Mucosa of rectum (tissue), 2 donors: Measurements from ENCODE around the gene OGDH.
A peak's percentile ranks its signal among the peaks of the same experiment; 100 is the strongest.

Experiments used
- H3K27ac ChIP-seq, 2 donors: one replicate each; pipeline ENCODE4 v1.7.0; 2013; ENCODE audit warnings: inconsistent platforms in 2 of 2, low read depth in 2 of 2, low read length in 2 of 2
- H3K27me3 ChIP-seq, 2 donors: one replicate each; pipeline ENCODE4 v1.7.0; 2013; ENCODE audit warnings: low read length in 2 of 2; ENCODE audit not compliant: control insufficient read depth in 2 of 2, insufficient read depth in 2 of 2
- H3K36me3 ChIP-seq, 2 donors: one replicate each; pipeline ENCODE4 v1.7.0; 2013; ENCODE audit warnings: low read length in 2 of 2; ENCODE audit not compliant: control insufficient read depth in 2 of 2, insufficient read depth in 2 of 2
- H3K4me1 ChIP-seq, 2 donors: one replicate each; pipeline ENCODE4 v1.7.0; 2013; ENCODE audit warnings: low read length in 2 of 2, mild to moderate bottlenecking in 1 of 2; ENCODE audit not compliant: control insufficient read depth in 2 of 2, insufficient read depth in 2 of 2
- H3K4me3 ChIP-seq, 2 donors: one replicate each; pipeline ENCODE4 v1.7.0; 2013; ENCODE audit warnings: low read length in 2 of 2
- H3K9ac ChIP-seq, 2 donors: one replicate each; pipeline ENCODE4 v1.7.0; 2013; ENCODE audit warnings: low read length in 2 of 2, low read depth in 1 of 2, mild to moderate bottlenecking in 1 of 2
- H3K9me3 ChIP-seq, 2 donors: one replicate each; pipeline ENCODE4 v1.7.0; 2013; ENCODE audit warnings: low read length in 2 of 2; ENCODE audit not compliant: control insufficient read depth in 2 of 2
- donor health status: healthy.
- donor health status: Normal muscosa, but diverticular disease.

Gene OGDH

GRCh38 chr7:44636926-44637325, 30.5 kb downstream of the OGDH start:
- Histone ChIP-seq H3K27ac (peak overlapping the region; percentile 78 to 91), H3K36me3 (peaks cover 0 to 2% of the 10 kb centered on the region in 2 donors), H3K27me3 (no peaks in the 10 kb centered on the region), H3K9ac (no peak overlapping the region), H3K4me1 (peaks cover 68 to 76% of the 10 kb centered on the region in 2 donors), H3K4me3 (no peak overlapping the region), H3K9me3 (no peaks in the 10 kb centered on the region)

DNA sequence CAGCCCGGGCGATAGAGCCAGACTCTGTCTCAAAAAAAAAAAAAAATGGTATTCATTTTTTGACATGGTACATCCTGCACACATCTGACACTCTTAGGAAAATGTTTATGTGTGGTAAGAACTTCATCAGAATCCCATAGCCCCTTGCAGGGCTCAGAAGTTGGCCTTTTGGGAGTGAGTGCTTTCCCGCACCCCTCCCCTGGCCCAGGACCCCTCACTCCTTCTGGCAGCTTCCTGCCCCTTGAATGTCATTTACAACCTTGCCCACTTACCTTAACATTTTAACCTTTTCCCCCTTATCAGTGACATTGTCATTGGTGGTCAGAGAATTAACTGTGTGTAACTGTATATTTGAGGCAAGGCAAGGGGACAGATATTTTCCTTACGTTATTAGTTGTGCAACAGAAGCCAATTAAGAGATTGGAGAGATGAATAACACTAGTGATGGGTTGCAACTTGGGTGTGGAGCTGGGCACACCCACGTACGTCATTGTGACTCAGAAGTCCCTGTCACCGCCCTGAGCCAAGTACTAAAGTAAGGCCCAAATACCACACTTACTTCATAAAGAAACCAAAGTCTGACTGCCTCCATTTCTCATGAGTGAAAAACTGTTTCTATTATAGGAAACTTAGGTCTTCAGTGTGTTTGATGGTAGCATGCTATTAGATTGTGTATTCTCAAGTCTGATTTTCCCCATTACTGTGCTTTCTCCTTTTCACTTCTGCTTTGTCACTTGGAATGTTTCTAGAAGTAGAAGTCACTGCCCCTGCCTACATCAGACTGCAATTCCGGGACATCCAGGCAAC, 31.6 kb downstream of the OGDH start:
- Histone ChIP-seq H3K36me3 (no peaks in the 10 kb centered on the region), H3K27me3 (no peaks in the 10 kb centered on the region), H3K4me3 (no peak overlapping the region), H3K27ac (peak overlapping the region; percentile 90 to 91), H3K9me3 (no peaks in the 10 kb centered on the region), H3K9ac (peak overlapping the region; percentile 27 to 44), H3K4me1 (peaks cover 65 to 71% of the 10 kb centered on the region in 2 donors)

DNA sequence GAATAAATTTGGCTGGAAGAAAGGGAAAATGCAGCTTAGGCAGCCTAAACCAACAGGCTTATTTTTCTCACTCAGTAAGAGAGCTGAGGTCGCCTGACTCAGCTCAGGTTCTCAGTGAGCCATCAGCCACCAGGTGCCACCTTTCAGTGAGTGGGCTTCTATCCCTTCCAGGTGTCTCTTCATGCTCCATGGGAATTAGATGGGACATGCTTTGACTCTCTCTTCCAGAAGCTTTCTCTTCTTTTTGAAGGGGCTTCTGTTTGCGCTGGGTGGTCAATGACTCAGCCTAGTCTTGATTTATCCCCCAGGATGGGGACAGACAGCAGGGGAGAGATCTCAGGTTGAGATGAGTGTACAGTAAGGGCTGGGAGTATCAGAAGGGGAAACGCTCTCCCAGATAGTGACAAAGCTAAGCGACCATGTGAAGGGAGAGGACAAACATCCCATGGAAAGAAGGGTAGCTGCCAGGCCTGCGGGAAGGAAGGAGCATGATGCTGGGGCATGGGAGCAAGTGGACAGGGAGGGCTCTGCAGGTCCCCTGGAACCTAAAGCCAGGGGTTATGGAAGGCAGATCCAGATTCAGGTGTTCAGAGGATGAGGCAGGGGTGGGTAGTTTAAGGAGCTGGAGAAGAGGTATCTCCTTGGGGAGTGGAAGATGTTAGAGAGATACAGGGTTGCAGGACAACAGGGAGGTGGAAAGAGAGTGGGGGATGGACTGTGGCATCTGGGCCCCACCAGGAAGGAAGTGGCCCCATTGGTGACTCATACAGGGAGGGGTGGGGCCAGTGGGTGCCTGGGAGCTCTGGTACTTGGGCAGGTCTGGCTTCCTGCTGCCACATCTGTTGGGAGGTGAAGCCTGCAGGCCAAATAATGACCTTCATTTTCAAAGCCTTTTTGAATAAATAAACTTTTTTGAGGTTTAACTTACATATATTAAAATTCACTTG, 32.5 kb downstream of the OGDH start:
- H3K9ac ChIP-seq = peak overlapping the region; percentile 27 to 44
- no peaks in the 10 kb centered on the region for H3K36me3 ChIP-seq
- peak overlapping the region; percentile 90 to 91 for H3K27ac ChIP-seq
- peaks cover 57 to 63% of the 10 kb centered on the region in 2 donors for H3K4me1 ChIP-seq
- no peaks in the 10 kb centered on the region for H3K27me3 ChIP-seq
- no peaks in the 10 kb centered on the region for H3K9me3 ChIP-seq
- H3K4me3 ChIP-seq = peak overlapping the region in 1 of 2 donors; percentile 47

- H3K27me3 ChIP-seq = no peaks in the 10 kb centered on the region
- no peaks in the 10 kb centered on the region for H3K9me3 ChIP-seq
- H3K4me3 ChIP-seq = peak overlapping the region in 1 of 2 donors; percentile 6
- no peaks in the 10 kb centered on the region for H3K36me3 ChIP-seq
- peaks cover 48 to 54% of the 10 kb centered on the region in 2 donors for H3K4me1 ChIP-seq
- H3K9ac ChIP-seq = peak overlapping the region; percentile 26 to 52
- H3K27ac ChIP-seq = peak overlapping the region; percentile 90 to 91
Measured at GRCh38 chr7:44639671-44640321, 33.4 kb downstream of the OGDH start.

- Histone ChIP-seq H3K36me3 (peaks cover 22 to 26% of the 10 kb centered on the region in 2 donors), H3K9ac (no peak overlapping the region), H3K27ac (no peak overlapping the region), H3K9me3 (no peaks in the 10 kb centered on the region), H3K4me3 (no peak overlapping the region), H3K27me3 (no peaks in the 10 kb centered on the region), H3K4me1 (peaks cover 19 to 21% of the 10 kb centered on the region in 2 donors)
Measured at GRCh38 chr7:44643206-44643605, 36.8 kb downstream of the OGDH start.

DNA sequence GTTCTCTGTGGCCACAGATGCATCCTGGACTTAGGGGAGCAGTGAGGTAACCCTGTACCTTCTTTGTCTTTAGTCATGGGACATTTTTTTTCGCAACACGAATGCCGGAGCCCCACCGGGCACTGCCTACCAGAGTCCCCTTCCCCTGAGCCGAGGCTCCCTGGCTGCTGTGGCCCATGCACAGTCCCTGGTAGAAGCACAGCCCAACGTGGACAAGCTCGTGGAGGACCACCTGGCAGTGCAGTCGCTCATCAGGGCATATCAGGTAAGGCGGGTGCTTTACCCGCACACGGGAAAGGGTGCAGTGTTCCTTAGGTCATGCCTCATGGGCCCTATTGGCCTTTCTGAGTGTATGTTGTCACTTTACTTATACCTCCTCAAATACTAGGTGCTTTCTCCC, 38.8 kb downstream of the OGDH start:
- Histone ChIP-seq H3K36me3 (peaks cover 36 to 37% of the 10 kb centered on the region in 2 donors), H3K27me3 (no peaks in the 10 kb centered on the region), H3K4me3 (no peak overlapping the region), H3K9ac (no peak overlapping the region), H3K9me3 (no peaks in the 10 kb centered on the region), H3K27ac (no peak overlapping the region), H3K4me1 (peaks cover 0 to under 1% of the 10 kb centered on the region in 2 donors)

GRCh38 chr7:44645696-44646095, 39.3 kb downstream of the OGDH start:
- H3K27me3 ChIP-seq = no peaks in the 10 kb centered on the region
- no peak overlapping the region for H3K27ac ChIP-seq
- peaks cover 41% of the 10 kb centered on the region in 2 donors for H3K36me3 ChIP-seq
- no peaks in the 10 kb centered on the region for H3K9me3 ChIP-seq
- no peak overlapping the region for H3K9ac ChIP-seq
- no peak overlapping the region for H3K4me3 ChIP-seq
- H3K4me1 ChIP-seq = no peaks in the 10 kb centered on the region

DNA sequence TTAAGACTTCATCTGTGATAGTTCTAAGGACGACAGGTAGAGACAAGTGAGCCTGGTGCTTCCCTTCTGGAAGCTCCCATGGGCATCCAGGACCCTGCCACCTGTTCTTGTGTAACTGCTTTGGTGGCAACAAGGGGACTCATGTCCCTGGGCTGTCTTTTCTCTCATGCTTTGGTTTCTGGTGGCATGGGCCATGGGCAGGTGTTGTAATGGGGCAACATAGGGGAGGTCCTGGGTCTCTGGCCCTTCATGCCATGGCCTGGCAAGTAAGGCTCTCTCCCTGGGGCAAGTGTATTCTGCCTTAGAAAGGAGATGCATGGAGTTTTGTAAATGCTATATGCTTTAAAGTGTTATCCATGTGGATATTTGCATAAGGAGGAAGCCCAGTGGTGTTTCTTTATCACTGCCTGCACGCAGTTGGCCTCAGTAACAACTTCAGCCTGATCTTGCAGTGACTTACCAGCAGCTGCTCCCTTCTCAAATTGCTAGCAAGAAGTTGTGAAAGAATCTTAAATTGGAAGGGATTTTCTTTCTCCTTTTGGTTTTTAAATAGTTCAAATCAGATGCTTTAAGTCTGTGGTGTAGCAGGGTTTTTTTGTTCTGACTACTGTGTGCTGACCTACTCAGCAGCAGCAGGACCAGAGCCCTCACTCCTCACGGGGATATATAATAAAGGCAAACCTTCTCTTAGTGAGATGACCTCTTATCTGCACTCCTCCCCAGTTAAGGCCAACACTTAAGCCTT, 39.9 kb downstream of the OGDH start:
- peaks cover 44 to 45% of the 10 kb centered on the region in 2 donors for H3K36me3 ChIP-seq
- H3K4me1 ChIP-seq = no peaks in the 10 kb centered on the region
- no peaks in the 10 kb centered on the region for H3K27me3 ChIP-seq
- no peak overlapping the region for H3K9ac ChIP-seq
- H3K27ac ChIP-seq = no peak overlapping the region
- no peak overlapping the region for H3K4me3 ChIP-seq
- H3K9me3 ChIP-seq = no peaks in the 10 kb centered on the region

DNA sequence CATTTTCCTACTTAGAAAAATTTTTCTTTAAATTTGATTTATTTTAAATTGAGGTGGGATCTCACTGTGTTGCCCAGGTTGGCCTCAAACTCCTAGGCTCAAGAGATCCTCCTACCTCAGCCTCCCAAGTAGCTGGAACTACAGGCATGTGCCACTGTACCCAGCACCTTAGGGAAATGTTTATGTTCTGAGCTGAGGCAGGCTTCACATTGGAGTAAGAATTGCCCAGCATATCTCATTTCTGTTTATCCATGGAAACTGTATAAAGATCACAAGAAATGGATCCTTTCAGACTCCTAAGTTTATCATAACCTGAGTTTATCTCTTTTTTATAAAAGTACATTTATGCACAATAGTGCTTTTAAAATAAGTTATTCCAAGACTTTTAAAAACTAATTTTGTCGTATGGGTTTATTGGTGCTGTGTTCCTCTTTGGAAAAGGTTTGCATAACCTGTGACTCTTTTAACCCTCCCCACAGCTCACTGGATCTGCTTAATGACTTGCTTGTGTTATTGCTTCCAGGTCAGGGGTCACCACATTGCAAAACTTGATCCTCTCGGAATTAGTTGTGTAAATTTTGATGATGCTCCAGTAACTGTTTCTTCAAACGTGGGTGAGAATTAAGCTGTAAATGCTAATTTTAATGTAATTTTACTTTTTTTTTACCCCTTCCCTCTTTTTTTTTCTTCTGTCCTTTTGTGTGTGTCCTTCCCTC, 40.7 kb downstream of the OGDH start:
- Histone ChIP-seq H3K9ac (no peak overlapping the region), H3K36me3 (peaks cover 44 to 48% of the 10 kb centered on the region in 2 donors), H3K9me3 (no peaks in the 10 kb centered on the region), H3K4me3 (no peak overlapping the region), H3K27me3 (no peaks in the 10 kb centered on the region), H3K4me1 (no peaks in the 10 kb centered on the region), H3K27ac (no peak overlapping the region)
